DLD1 (cell line): ENCODE measurements around the gene TCEA3.
"Not testable (repeated sequence)": the region's sequence is repeated elsewhere in the genome, so short reads cannot be mapped to it uniquely, and the experiment has no call there.

Experiments used
- in situ Hi-C: cut with HindIII; loops from 2 replicates; pipeline ENCODE4 v1.10.0; 2017; ENCODE audit warnings: low sequenced_read_pairs

Gene TCEA3

DNA sequence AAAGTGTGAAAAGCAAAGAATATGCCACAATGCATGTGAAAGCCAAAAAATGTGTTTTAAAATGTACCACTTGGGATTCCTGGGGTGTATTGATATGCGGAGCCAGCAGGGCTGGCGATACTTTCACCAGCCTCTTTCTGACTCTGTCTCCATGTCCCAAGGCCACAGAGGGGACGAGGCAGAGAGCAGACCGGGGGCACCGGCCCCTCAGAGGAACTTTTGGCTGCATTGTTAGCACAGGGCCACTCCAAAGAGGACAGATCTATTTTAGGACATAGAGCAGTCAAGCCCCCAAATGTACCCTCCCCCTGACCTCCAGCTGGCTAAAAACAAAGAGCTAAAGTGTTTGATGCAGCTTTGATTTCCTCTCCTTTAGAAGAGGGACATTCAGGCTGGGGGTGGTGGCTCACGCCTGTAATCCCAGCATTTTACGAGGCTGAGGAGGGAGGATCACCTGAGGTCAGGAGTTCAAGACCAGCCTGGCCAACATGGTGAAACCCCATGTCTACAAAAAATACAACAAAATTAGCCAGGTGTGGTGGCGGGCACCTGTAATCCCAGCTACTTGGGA is 29.3 kb downstream of the TCEA3 start:
- in situ Hi-C loops: no loop called here

DNA sequence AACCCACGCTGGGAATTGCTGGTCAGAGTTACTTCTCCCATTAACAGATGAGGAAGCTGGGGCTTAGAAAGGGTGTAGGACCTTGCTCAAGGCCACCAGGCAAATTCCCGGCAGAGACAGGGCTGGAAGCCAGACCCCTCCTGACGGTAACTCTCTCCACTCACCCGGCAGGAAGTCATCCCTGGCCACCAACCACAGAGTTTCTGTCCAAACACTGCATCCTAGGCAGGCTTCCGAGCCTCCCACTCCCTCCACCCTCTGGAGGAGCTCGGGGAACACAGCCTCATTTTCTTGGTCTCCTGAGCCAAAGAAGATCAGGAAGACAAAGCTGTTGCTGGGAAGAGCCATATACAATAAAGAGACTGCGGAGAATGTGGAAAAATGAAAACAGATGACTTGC is 29.9 kb downstream of the TCEA3 start:
- in situ Hi-C loops: no loop called here

DNA sequence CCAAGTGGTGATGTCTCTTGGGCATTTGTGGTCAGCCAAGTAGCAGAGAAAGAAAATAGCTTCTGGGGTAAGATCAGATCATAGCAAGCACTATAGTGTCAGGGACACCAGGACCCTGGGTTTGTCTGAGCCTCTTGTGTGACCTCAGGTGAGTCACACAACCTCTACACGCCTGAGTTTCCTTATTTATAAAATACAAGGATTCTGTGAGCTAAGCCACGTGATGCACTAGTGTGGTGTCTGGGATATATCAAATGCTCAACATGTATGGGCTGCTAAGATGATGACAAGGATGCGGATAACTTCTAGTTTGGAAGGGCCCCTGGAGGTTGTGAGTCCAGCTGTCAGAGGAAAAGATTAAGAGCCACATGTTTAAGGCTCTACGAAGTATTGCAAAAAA is 30.4 kb downstream of the TCEA3 start:
- in situ Hi-C loops: no loop called here

DNA sequence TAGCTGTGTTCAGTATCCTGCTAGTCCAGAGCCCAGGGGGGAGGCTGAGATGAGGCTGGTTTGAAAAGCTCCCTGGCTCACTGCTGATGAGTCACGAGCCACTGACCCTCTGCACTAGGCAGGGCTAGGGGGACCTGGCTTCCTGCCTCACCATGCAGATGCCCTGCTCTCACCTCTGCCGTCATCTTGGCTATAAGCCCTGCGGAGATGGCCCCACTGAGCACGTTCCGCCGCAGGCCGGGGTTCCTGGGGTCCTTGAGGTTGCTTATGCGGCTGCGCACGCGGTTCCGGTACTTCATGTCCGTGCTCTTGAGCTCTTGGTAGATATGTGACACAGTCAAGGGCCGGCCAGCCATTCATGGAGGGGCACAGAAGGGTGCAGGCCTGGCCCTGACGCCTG is 30.8 kb downstream of the TCEA3 start:
- in situ Hi-C loops: no loop called here

DNA sequence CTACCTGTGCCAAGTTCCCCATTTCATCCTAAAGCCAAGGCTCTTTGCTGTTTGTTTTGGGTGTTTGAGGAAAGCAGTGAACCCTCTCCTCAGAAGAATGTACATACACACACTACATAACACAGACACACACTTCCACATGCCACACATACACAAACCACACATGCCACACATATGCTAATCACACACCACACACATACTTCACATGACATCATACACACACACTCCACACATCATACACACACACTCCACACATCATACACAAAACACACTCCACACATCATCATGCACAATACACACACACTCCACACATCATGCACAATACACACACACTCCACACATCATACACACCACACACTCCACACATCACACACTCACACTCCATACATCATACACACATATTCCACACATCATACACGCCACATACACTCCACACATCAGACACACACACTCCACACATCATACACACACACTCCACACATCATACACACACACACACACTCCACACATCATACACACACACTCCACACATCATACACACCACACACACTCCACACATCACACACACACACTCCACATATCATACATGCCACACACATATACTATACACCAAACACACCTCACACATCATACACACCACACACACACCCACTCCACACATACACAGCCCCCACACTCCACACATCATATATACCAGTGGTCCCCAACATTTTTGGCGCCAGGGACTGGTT is 32.3 kb downstream of the TCEA3 start:
- in situ Hi-C loops: no loop called here

DNA sequence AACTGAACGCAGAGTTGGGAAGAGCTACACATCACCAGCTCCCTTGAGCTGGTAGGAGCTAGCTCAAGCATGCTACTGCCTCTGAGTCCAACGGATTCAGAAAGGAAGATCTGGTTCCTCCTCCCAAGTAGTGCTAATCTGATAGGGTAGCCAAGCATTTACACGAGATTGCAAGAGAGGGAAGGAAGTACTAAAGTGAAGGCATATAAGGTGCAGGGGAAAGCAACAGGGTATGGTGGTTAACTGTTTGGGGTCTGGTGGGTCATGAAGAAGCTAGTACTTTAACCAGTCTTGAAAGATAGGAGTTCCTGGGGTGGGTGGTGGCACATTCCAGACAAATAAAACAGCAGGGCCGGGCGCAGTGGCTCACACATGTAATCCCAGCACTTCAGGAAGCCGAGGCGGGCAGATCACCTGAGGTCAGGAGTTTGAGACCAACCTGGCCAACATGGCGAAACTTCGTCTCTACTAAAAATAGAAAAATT is 34.7 kb downstream of the TCEA3 start:
- in situ Hi-C loops: no loop called here

DNA sequence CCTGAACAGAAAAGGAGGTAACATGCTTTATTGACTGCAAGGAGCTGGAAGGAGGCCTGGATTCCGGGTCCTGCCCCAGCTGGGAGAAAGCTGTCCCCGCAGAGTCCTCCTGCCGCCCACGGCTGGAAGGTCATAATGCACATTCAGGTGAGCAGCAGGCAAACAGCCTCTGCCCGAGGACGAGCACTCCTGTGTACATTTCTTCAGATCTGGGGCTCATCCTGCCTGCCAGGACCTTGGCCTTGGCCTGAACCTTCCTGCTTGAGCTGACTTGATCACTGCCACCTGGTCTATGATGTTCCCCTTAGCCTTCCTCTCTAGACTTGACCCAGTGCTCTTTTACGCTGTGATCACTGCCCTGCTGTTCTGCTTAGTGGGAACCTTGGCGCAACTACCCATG is 37.1 kb downstream of the TCEA3 start:
- in situ Hi-C loops: no loop called here

DNA sequence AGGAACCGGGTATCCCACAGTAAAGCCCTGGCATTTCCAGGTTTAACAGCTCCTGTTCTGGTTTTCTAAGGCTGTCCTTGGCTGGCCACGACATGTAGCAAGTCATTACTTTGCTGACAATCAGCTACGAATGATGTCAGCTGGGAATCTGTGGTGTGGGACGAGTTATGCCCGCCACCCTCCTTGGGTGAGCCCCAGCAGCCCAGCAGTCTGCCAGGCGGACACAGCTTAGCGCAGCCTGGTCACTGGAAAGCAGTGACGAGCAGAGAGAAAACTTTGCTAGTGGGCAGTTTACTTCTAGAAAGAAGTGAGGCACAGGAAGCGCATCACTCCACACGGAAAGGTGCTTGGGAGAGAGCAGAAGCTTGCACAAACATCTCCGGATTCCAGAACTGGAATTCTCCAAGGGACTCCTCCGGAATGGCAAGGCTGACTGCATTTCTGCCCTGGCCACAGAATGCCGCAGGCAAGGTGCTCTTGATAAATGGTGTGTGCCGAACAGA is 39.4 kb downstream of the TCEA3 start:
- in situ Hi-C loops: no loop called here

DNA sequence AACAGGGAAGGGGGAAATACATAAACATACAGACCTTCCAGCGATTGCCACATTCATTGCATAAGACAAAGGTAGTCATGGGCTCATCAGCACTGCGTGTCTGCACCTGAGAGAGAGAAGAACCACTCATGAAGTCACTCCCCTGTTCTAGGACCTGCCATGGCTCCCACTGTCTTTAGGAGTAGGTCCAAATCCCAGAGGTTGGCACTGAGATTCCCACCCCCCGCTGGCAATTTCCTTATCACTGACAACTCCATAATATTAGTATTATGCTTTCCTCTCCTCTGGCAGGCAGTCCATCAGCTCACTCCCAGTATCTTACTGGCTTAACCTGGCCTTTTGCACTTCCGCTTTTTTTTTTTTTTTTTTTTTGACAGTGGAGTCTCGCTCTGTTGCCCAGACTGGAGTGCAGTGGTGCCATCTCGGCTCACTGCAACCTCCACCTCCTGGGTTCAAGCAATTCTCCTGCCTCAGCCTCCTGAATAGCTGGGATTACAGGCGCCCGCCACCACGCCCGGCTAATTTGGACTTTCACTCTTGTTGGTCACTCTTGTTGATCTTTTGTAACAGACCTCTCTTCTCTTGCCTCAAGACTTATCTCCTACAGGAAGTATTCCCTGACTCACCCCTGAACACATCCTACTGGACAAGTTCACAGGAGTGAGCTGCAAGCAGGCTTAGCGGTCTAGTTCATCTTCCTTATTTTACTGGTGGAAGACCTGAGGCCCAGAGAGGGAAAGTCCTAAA is 40.1 kb downstream of the TCEA3 start:
- in situ Hi-C loops: no loop called here

DNA sequence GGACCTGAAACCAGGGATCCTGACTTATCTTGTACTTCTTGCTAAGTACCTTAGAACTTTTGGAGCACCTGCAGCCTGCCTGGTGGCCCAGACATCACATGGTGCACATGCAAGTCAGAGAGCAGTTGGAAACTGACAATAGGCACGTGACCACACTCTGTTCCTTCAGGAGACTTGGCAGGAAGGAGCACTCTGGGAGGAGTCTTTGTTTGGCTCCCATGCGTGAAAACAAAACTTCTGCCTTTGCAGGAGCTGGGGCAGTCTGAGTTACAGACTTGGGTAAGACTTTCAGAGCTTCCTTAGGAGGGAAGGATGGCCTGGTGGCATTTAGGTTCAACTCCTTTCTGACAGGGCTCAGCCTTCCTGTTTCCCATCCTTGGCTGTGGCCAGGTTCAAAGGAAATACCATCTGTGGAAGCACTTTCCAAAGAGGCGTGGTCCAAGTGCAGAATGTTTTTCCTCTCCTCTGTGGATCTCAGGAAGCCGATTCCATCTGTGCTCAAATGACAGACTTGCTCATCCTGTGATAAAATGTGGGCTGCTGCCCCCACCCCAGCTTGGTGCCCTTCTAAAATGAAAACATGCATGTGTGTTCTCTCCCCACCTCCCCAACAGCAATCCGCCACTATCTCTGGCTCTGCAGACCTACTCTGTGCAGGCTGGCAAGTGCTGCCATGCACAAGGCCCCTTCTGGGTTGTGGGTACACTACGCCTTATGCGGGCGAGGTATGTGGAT is 40.8 kb downstream of the TCEA3 start:
- in situ Hi-C loops: no loop called here

DNA sequence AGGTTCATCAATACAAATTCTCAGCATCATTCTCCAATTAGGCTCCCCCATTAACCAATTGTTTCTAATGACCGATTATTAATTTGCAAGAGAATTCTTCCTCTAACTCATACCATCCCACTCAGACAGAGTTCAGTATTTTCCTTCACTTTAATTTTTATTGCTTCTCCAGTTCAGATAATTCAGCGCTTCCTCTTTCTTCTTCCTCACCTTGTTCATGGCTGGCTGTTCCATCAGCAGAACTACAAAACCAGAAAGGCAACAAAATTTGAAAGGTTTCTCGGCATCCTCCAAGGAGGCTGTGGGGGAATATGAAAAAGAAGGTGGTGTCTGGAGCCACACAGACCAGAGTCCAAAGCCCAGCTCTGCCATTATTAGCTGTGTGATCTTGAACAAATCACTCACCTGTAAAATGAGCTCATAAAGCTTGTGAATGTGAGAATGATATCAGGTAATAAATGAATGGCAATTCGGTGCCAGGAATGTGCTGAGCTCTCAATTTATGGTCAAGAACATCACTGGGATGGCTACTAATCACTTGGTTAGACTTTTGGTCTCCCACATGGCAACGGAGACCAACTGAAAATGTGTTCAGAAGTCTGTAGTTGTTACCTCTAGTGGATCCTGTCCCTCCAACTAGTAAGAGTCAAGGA is 43.2 kb downstream of the TCEA3 start:
- in situ Hi-C loops: no loop called here

DNA sequence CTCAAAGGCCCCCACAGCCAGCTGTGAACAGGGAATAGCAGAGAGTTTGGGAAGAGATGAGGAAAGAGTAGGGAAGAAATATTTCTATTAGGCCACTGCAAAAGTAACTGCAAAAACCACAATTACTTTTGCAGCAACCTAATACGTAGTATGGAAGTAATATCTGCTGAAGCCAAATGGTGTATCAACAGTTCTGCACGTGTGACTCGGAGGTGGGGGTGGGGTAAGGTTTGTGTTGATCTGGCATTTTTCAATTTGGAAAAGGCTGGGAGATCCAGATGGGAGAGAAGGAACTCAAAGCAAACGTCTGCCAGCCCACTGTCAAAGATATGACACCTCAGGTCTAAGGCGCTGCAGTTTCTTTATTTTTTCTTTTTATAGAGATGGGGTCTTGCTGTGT is 43.8 kb downstream of the TCEA3 start:
- in situ Hi-C loops: no loop called here

DNA sequence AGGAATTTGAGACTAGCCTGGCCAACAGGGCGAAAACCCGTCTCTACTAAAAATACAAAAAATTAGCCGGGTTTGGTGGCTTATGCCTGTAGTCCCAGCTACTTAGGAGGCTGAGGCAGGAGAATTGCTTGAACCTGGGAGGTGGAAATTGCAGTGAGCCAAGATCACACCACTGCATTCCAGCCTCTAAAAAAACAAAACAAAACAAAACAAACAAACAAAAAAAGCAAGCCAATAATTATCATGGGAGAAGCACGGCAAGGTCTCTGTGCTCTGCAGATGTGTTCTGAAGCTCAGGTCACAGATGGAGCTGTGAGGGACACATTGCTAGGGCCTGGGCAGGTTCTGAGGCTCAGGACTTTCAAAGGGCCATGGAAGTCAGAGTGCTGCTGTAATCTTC is 44.3 kb downstream of the TCEA3 start:
- in situ Hi-C loops: not testable (repeated sequence)

DNA sequence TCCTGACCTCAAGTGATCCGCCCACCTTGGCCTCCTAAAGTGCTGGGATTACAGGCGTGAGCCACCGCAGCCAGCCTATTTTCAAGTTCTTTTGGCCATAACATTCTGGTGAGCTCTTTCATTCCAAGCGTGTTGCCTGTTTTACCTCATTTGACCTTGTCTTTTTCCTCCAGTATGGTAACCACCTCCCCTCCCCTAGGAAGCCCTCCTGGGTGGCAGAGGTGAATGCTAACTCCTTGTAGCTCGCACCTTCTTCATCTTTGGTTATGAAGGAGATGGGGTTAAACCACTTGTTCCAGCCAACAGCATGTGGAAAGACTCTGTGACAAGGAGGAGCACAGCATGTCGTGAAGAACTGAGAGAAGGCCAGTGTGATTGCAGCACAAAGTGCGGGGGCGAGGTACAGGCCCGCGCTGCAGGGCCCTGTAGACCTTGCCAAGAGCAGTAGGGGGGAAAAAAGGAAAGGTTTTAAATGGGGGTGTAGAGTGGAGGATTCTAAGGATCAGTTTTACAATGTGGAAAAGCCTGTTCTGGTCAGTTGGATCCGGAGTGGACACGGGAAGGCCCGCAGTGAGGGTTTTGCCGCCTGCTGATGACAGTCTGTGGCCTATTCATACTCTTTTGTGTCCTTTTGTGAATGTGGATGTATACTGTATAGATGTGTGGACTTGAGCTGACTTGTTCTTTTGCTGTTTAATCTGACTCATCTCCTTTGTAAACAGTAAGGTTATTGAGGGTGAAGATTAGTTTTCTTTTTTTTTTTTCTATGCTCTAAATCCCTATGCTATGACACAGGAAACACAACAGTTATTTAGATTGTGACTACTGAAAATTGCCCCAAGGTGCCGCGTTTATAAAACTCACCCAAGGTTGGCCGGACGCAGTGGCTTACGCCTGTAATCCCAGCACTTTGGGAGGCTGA is 47.4 kb downstream of the TCEA3 start:
- in situ Hi-C loops: no loop called here

DNA sequence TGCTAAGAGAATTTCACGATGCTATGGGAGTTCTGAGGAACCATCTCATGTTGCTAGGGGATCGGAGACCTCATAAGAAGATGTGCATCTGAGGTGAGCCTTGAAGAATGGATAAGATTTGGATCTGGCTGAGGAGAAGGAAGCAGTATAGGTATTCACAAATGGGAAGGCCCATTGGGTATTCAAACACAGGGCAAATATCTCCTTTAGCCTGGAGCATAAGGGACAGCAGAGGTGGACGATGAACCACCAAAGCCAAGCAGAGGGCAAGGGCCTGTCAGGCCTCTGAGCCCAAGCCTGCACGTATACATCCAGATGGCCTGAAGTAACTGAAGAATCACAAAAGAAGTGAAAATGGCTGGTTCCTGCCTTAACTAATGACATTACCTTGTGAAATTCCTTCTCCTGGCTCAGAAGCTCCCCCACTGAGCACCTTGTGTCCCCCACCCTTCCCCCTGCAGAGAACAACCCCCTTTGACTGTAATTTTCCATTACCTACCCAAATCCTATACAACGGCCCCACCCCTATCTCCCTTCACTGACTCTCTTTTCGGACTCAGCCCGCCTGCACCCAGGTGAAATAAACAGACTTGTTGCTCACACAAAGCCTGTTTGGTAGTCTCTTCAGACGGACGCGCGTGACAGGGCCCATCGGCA is 50.3 kb downstream of the TCEA3 start:
- in situ Hi-C loops: not testable (repeated sequence)

DNA sequence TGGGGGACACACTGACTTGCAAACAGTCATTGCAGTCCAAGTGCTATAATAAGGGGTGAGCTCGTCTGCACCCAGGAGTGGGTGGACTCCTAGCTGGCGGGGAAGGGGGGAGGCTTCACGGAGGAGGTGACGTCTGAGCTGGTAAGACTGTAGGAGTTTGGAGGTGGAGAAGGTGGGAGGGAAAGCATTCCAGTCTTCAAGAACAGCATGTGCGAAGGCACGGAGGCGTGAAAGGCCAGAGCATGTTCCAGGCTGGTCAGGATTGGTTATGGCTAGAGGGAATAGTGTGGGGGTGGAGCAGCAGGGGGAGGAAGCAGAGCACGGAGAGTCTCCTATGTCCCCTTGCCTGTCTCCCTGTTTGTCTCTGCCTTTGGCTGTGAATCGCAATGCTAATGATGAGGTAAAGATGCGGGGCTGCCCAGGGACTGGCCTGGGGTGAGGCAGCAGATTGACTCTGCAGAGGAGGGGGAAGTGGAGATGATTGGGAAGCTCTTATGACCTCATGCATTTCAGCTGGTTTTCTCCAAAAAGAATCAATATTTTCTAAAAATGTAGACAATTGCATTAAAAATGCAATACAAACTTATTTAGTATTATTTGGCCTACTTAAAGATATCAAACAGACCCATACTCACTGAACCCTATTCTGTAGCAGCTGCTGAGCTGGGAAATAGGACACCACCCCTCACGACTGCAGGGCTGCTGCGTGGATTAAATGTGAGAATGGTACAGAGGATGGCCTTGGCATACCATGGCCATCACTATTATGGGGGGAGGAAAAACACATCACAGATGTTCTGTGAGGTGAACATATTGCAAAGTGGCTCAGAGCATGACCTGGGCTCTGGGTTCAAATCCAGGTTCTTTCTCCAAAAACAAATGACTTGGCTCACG is 52.3 kb downstream of the TCEA3 start:
- in situ Hi-C loops: no loop called here

DNA sequence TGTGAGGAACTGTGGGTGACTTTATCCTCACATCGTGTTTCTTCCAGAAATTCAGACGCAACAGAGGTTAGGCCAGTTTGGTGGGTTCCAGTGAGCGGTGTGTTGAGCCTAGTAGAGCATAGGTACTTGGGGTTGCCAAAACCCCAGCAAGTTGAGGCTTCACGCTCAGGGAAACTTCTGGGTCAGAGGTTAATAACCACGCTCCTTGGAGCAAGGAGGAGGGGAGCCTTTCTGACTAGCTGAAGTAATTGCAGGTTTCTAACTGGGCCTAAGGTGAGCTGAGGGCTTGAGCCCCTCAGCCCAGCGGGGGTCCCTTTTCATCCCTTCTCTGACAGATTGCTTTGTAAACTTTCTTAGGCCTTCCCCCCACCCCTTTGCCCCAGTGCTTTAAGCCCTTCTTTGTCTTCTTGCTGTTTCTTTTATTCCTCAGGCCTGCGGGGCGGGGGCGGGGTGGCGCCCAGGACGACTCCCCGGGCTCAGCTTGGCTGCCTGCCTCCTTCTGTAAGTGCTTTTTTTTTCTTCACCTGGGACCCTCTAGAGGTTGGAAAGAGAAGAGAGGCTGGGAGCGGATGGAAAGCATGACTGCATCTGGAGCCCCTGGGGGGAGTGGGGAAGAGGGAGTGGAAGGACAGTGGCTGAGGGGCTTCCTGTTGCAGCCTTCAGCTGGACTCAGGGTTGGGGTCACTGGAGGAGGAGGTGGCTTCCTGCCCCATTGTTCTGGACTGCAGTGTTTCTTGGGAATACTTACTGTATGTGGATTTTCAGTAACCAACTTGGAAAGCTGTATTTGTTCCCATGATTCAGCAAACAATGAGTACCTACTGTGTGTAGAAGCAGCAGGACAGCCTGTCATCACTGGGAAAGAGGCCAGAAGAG is 53.6 kb downstream of the TCEA3 start:
- in situ Hi-C loops: no loop called here
